Vagina (tissue), 2 donors: ENCODE results near the gene GJC1.

Experiments used
- POLR2A ChIP-seq, 2 donors: fragments of 450-650 bp; IDR thresholded peaks; one replicate each; pipeline ENCODE4 v1.6.1; 2017; ENCODE audit warnings: antibody characterized with exemption in 2 of 2, mild to moderate bottlenecking in 2 of 2, moderate library complexity in 2 of 2
- TF ChIP-seq, protein P1 (sequence below), 3 experiments: fragments of 450-650 bp in 2 of 3; fragments of 200-600 bp in 1 of 3; sonication (generic) in 1 of 3; IDR thresholded peaks; one replicate each; pipeline ENCODE4 v1.5.1; 2017 to 2019; ENCODE audit warnings: antibody characterized with exemption in 3 of 3, mild to moderate bottlenecking in 2 of 3, moderate library complexity in 2 of 3

DNA sequence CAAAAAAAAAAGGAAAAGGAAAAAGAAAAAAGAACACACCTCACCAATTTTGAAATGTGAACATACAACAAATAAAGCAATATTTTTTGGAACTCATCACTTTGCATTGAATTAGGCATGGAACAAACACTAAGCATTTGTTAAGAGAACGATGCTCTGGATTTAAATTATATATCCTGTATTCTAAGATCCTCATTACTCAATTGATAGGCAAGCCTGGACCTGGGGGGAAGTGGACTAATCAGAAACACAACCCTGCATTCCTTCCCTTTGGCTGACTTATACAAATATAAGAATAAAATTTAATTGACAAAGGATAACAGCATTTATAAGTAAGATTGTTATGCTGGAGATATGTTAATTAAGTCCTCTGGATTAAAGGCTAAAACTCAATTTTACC, 2.2 kb downstream of the GJC1 start:
- TF ChIP-seq, protein P1, sequence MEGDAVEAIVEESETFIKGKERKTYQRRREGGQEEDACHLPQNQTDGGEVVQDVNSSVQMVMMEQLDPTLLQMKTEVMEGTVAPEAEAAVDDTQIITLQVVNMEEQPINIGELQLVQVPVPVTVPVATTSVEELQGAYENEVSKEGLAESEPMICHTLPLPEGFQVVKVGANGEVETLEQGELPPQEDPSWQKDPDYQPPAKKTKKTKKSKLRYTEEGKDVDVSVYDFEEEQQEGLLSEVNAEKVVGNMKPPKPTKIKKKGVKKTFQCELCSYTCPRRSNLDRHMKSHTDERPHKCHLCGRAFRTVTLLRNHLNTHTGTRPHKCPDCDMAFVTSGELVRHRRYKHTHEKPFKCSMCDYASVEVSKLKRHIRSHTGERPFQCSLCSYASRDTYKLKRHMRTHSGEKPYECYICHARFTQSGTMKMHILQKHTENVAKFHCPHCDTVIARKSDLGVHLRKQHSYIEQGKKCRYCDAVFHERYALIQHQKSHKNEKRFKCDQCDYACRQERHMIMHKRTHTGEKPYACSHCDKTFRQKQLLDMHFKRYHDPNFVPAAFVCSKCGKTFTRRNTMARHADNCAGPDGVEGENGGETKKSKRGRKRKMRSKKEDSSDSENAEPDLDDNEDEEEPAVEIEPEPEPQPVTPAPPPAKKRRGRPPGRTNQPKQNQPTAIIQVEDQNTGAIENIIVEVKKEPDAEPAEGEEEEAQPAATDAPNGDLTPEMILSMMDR (IDR thresholded peaks at IDR 0.05): no peak
- TF ChIP-seq POLR2A (IDR thresholded peaks at IDR 0.05): no peak
